GM23248 (cell line): ENCODE data around the gene AK6. TPM values are rescaled to one million over a fixed set of nuclear protein-coding genes. Genes with fewer than 3 reads are reported as not detected.
A peak's percentile ranks its signal among the peaks of the same experiment; 100 is the strongest.

Experiments
- DNase-seq: peaks from one replicate; pipeline ENCODE4 v3.0.0-alpha.2; 2015
- H2AFZ ChIP-seq: fragments of 200-600 bp; sonication (generic); 2 replicates; pipeline ENCODE4 v1.6.1; 2016; ENCODE audit warnings: antibody characterized with exemption
- H3F3A ChIP-seq: fragments of 200-600 bp; sonication (generic); 2 replicates; pipeline ENCODE4 v1.6.1; 2016; ENCODE audit warnings: mild to moderate bottlenecking, antibody characterized with exemption, mixed run types; ENCODE audit not compliant: insufficient read depth
- H3K27ac ChIP-seq: fragments of 200-600 bp; sonication (generic); 2 replicates; pipeline ENCODE4 v1.5.1; 2016; ENCODE audit warnings: mild to moderate bottlenecking
- H3K27me3 ChIP-seq: fragments of 200-600 bp; sonication (generic); replicated peaks from 2 replicates; pipeline ENCODE4 v1.6.1; 2016; ENCODE audit warnings: mild to moderate bottlenecking; ENCODE audit not compliant: insufficient read depth
- H3K36me3 ChIP-seq: fragments of 200-600 bp; sonication (generic); 2 replicates; pipeline ENCODE4 v1.6.1; 2016; ENCODE audit warnings: low read depth, mild to moderate bottlenecking
- H3K4me1 ChIP-seq: fragments of 200-600 bp; sonication (generic); 2 replicates; pipeline ENCODE4 v1.6.1; 2016; ENCODE audit warnings: mild to moderate bottlenecking; ENCODE audit not compliant: insufficient read depth
- H3K4me2 ChIP-seq: fragments of 200-600 bp; sonication (generic); one replicate; pipeline ENCODE4 v1.6.1; 2016; ENCODE audit warnings: mild to moderate bottlenecking; ENCODE audit not compliant: unreplicated experiment
- H3K4me3 ChIP-seq: fragments of 200-600 bp; sonication (generic); 2 replicates; pipeline ENCODE4 v1.5.1; 2016; ENCODE audit warnings: mild to moderate bottlenecking
- H3K79me2 ChIP-seq: fragments of 200-600 bp; sonication (generic); 2 replicates; pipeline ENCODE4 v1.6.1; 2016; ENCODE audit warnings: mild to moderate bottlenecking; ENCODE audit not compliant: insufficient read depth
- H3K9ac ChIP-seq: fragments of 200-600 bp; sonication (generic); 2 replicates; pipeline ENCODE4 v1.6.1; 2016; ENCODE audit warnings: mild to moderate bottlenecking
- H3K9me2 ChIP-seq: fragments of 200-600 bp; sonication (generic); 2 replicates; pipeline ENCODE4 v1.6.1; 2016; ENCODE audit warnings: mixed run types, mild to moderate bottlenecking, moderate library complexity; ENCODE audit not compliant: insufficient read depth
- H3K9me3 ChIP-seq: fragments of 200-600 bp; sonication (generic); one replicate; pipeline ENCODE4 v1.6.1; 2017; ENCODE audit warnings: low read depth
- H4K20me1 ChIP-seq: fragments of 200-600 bp; sonication (generic); 2 replicates; pipeline ENCODE4 v1.6.0; 2016; ENCODE audit not compliant: insufficient read depth
- EZH2 ChIP-seq: fragments of 200-600 bp; sonication (generic); IDR thresholded peaks from 2 replicates; pipeline ENCODE4 v1.6.1; 2018; ENCODE audit warnings: antibody characterized with exemption, mild to moderate bottlenecking; ENCODE audit not compliant: insufficient read depth, poor library complexity, severe bottlenecking
- EZH2phosphoT487 ChIP-seq: fragments of 200-600 bp; sonication (generic); IDR thresholded peaks from 2 replicates; pipeline ENCODE4 v1.6.1; 2018; ENCODE audit warnings: antibody characterized with exemption, moderate library complexity, mild to moderate bottlenecking, low read depth; ENCODE audit not compliant: insufficient read depth
- WGBS, 2 experiments: methylation state at CpG; one replicate each; pipeline ENCODE4 v1.1.6; 2015 to 2017; ENCODE audit warnings: low lambda C conversion rate in 2 of 2, low coverage in 1 of 2; ENCODE audit errors: missing lambda C conversion rate in 2 of 2; 5-methylcytosine and 5-hydroxymethylcytosine counted together
- in situ Hi-C: fragments of 300-500 bp; cut with MboI; formaldehyde crosslinking; loops from 2 replicates; pipeline ENCODE4 v1.15.0; 2020
- polyA plus RNA-seq: library from polyadenylated mRNA; unstranded; fragments of >200 nt; fragmentation: Nextera tagmentation; extraction: Ambion mirVana; gene quantifications from 2 replicates; pipeline ENCODE4 v1.2.1, GENCODE V29; 2016
- total RNA-seq: library from RNA; depleted of rRNA; stranded (reverse); fragments of >200 nt; shearing (Covaris generic); gene quantifications from 2 replicates; pipeline ENCODE4 v1.2.3, GENCODE V29; 2014

The AK6 gene
- total and polyA plus RNA-seq, 2 experiments from 2014 or later, result 17.0 to 125 TPM

- Histone ChIP-seq H3K4me2 (no peak overlapping the region), H3K27ac (no peak overlapping the region), H3K27me3 (no peaks in the 10 kb centered on the region), H3K36me3 (peaks cover 22% of the 10 kb centered on the region; the same call in 1 of the 2 replicates), H2AFZ (no peak overlapping the region), H3K4me1 (no peaks in the 10 kb centered on the region), H3F3A (peaks cover 4% of the 10 kb centered on the region), H3K9me3 (no peaks in the 10 kb centered on the region), H3K79me2 (peaks cover 98% of the 10 kb centered on the region), H3K9me2 (no peaks in the 10 kb centered on the region), H4K20me1 (no peaks in the 10 kb centered on the region; the same call in 1 of the 2 replicates), H3K9ac (no peak overlapping the region), H3K4me3 (no peak overlapping the region)
- in situ Hi-C loops, result no loop called here
- TF ChIP-seq EZH2, result no peak
- no peak for TF ChIP-seq EZH2phosphoT487
- 97 to 98% methylated on average over 3 of the region's 3 CpGs for WGBS, 2 experiments
- no peak for DNase-seq
These were observed 9.6 kb downstream of the AK6 start for GRCh38 chr5:69359699-69360098.

- no peak for DNase-seq
- no peaks in the 10 kb centered on the region for H3K9me2 ChIP-seq
- no peak overlapping the region for H3K27ac ChIP-seq
- peaks cover 37% of the 10 kb centered on the region for H3K36me3 ChIP-seq
- no peaks in the 10 kb centered on the region for H3K27me3 ChIP-seq
- no peak overlapping the region for H3K9ac ChIP-seq
- no peaks in the 10 kb centered on the region for H3K4me1 ChIP-seq
- no peak overlapping the region for H3K4me2 ChIP-seq
- in situ Hi-C loops, result no loop called here
- H3F3A ChIP-seq, result no peaks in the 10 kb centered on the region
- H2AFZ ChIP-seq, result no peak overlapping the region
- TF ChIP-seq EZH2, result no peak
- no peak for TF ChIP-seq EZH2phosphoT487
- no peaks in the 10 kb centered on the region for H3K9me3 ChIP-seq
- no peaks in the 10 kb centered on the region for H4K20me1 ChIP-seq
- peaks cover 16% of the 10 kb centered on the region for H3K79me2 ChIP-seq
- H3K4me3 ChIP-seq, result no peak overlapping the region
These were observed 18.7 kb downstream of the AK6 start for GRCh38 chr5:69350664-69351063.

- H4K20me1 ChIP-seq, result no peaks in the 10 kb centered on the region
- H3F3A ChIP-seq, result no peaks in the 10 kb centered on the region
- H3K36me3 ChIP-seq, result no peaks in the 10 kb centered on the region
- no peak for TF ChIP-seq EZH2phosphoT487
- no peak for TF ChIP-seq EZH2
- no peak overlapping the region for H3K4me3 ChIP-seq
- no peak overlapping the region for H3K9ac ChIP-seq
- no peak overlapping the region for H3K27ac ChIP-seq
- no peaks in the 10 kb centered on the region for H3K4me1 ChIP-seq
- no peak overlapping the region for H3K4me2 ChIP-seq
- no peak for DNase-seq
- WGBS, 2 experiments, result 95 to 100% methylated on average over 1 of the region's 1 CpG
- no peaks in the 10 kb centered on the region for H3K27me3 ChIP-seq
- no peaks in the 10 kb centered on the region for H3K9me2 ChIP-seq
- H3K9me3 ChIP-seq, result no peaks in the 10 kb centered on the region
- no peaks in the 10 kb centered on the region for H3K79me2 ChIP-seq
- in situ Hi-C loops, result no loop called here
- H2AFZ ChIP-seq, result no peak overlapping the region
These were observed 26.2 kb downstream of the AK6 start for GRCh38 chr5:69343083-69343482.

GRCh38 chr5:69341520-69342161, 27.7 kb downstream of the AK6 start:
- no peak overlapping the region for H2AFZ ChIP-seq
- peak; percentile 21 for DNase-seq
- H3K27ac ChIP-seq, result no peak overlapping the region
- H4K20me1 ChIP-seq, result no peaks in the 10 kb centered on the region
- no peaks in the 10 kb centered on the region for H3K4me1 ChIP-seq
- no peaks in the 10 kb centered on the region for H3K36me3 ChIP-seq
- H3K9me2 ChIP-seq, result no peaks in the 10 kb centered on the region
- no peak overlapping the region for H3K4me3 ChIP-seq
- H3K4me2 ChIP-seq, result no peak overlapping the region
- no peaks in the 10 kb centered on the region for H3K27me3 ChIP-seq
- H3F3A ChIP-seq, result no peaks in the 10 kb centered on the region
- H3K79me2 ChIP-seq, result no peaks in the 10 kb centered on the region
- H3K9ac ChIP-seq, result no peak overlapping the region
- no peaks in the 10 kb centered on the region for H3K9me3 ChIP-seq
- 73 to 88% methylated on average over 4 of the region's 4 CpGs for WGBS, 2 experiments
- in situ Hi-C loops, result no loop called here
- no peak for TF ChIP-seq EZH2
- no peak for TF ChIP-seq EZH2phosphoT487
